Gastrocnemius medialis (tissue), 4 donors: ENCODE results near the gene INSYN2B.

ENCODE experiments used
- CTCF ChIP-seq, 5 experiments: fragments of 450-650 bp in 3 of 5; fragments of 200-600 bp in 2 of 5; sonication (generic) in 2 of 5; IDR thresholded peaks in 4 of 5; conservative IDR thresholded peaks in 1 of 5; 1 replicate in 4 of 5; 2 replicates in 1 of 5; pipeline ENCODE4 v1.5.1; 2016 to 2019; ENCODE audit warnings: antibody characterized with exemption in 5 of 5, mild to moderate bottlenecking in 3 of 5, moderate library complexity in 3 of 5
- POLR2A ChIP-seq, 2 donors: fragments of 450-650 bp; IDR thresholded peaks; one replicate each; pipeline ENCODE4 v1.6.1; 2017; ENCODE audit warnings: antibody characterized with exemption in 2 of 2, mild to moderate bottlenecking in 2 of 2, moderate library complexity in 2 of 2

DNA sequence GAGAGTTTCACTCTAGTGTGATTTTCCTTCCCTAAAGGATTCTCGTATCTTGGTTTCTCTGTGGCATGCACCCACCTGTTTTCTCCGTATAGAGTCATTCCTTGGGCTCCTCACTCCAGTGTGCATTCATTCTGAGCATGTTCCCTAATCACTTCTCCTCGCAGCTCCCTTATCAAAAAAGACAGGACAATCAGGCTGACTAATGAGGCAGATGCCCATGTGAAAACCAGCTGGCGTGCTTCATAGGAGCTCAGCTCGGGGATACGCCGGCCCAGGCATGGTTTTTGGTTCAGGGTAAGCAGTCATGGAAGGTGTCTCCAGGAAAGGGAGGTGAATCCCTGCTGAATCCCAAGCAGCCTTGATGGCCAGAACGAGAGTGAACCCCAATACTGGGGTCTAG is 41.2 kb upstream of the INSYN2B start:
- no peak for TF ChIP-seq CTCF (IDR thresholded peaks at IDR 0.05 in 4 of 5, conservative IDR thresholded peaks at IDR 0.05 in 1 of 5)
- no peak for TF ChIP-seq POLR2A (IDR thresholded peaks at IDR 0.05)
